Endothelial cell of umbilical vein (primary cell): Measurements from ENCODE around the gene FILIP1L. TPM values are rescaled to one million over a fixed set of nuclear protein-coding genes. Genes with fewer than 3 reads are reported as not detected.

Experiments used
- BruUV-seq: library from RNA; stranded (reverse); fragments of 400-500 nt; replicated peaks from 2 replicates; lab custom pipeline; 2021; lab: Mats Ljungman, UMichigan
- CTCF ChIA-PET: fragments of 300-600, 350-600 bp; sonication (Branson Sonifier 250); formaldehyde crosslinking; loops from one replicate; lab custom pipeline; 2021; ENCODE audit warnings: antibody characterized with exemption, inconsistent platforms; lab: Charles Lee
- POLR2A ChIA-PET: fragments of 300-600, 350-600 bp; sonication (Branson Sonifier 250); formaldehyde crosslinking; loops from one replicate; lab custom pipeline; 2021; ENCODE audit warnings: antibody characterized with exemption, inconsistent platforms; lab: Charles Lee
- DNase-seq: peaks from one replicate; pipeline ENCODE4 v3.0.0-alpha.2; 2011; ENCODE audit warnings: low read depth, low spot score
- FAIRE-seq: peaks from 2 replicates; lab custom pipeline; 2011; peaks lifted over from hg19 to GRCh38; lab: Jason Lieb, UNC
- H2AFZ ChIP-seq: 2 replicates; pipeline ENCODE4 v1.6.0; 2012; ENCODE audit warnings: low read depth, low read length, control low read depth, inconsistent platforms
- H3K27ac ChIP-seq: 2 replicates; pipeline ENCODE4 v1.5.1; 2011; ENCODE audit warnings: low read depth, mild to moderate bottlenecking, control low read depth, low read length, moderate library complexity; ENCODE audit not compliant: insufficient read depth
- H3K27me3 ChIP-seq, 2 experiments: 2 replicates each; pipeline versions ENCODE4 v1.6.0 to v1.6.1; 2011; ENCODE audit warnings: low read length in 2 of 2, mixed read lengths in 1 of 2; ENCODE audit not compliant: control insufficient read depth in 2 of 2, insufficient read depth in 2 of 2
- H3K36me3 ChIP-seq, 2 experiments: 2 replicates in 1 of 2; 3 replicates in 1 of 2; pipeline ENCODE4 v1.5.1; 2011; ENCODE audit warnings: low read length in 2 of 2, mild to moderate bottlenecking in 1 of 2, moderate library complexity in 1 of 2; ENCODE audit not compliant: control insufficient read depth in 2 of 2, insufficient read depth in 2 of 2; ENCODE audit errors: extremely low read depth in 1 of 2
- H3K4me1 ChIP-seq: 3 replicates; pipeline ENCODE4 v1.5.1; 2011; ENCODE audit warnings: mild to moderate bottlenecking, low read length; ENCODE audit not compliant: control insufficient read depth, insufficient read depth; ENCODE audit errors: extremely low read depth
- H3K4me2 ChIP-seq: 2 replicates; pipeline ENCODE4 v1.6.1; 2011; ENCODE audit warnings: low read length, control low read depth, mixed read lengths; ENCODE audit not compliant: insufficient read depth
- H3K4me3 ChIP-seq, 3 experiments: fragments of 200-600 bp in 1 of 3; sonication (generic), shearing (Covaris generic) in 1 of 3; replicated peaks in 1 of 3; 2 replicates each; pipeline ENCODE4 v1.5.1; 2011 to 2016; ENCODE audit warnings: control low read depth in 3 of 3, low read length in 3 of 3, mild to moderate bottlenecking in 2 of 3, inconsistent platforms in 1 of 3, low read depth in 1 of 3, moderate library complexity in 1 of 3; ENCODE audit not compliant: insufficient read depth in 1 of 3
- H3K79me2 ChIP-seq: 2 replicates; pipeline ENCODE4 v1.6.0; 2012; ENCODE audit warnings: low read length, inconsistent platforms; ENCODE audit not compliant: control insufficient read depth, insufficient read depth
- H3K9ac ChIP-seq: replicated peaks from 2 replicates; pipeline ENCODE3; 2011; ENCODE audit warnings: low read length, control low read depth; ENCODE audit not compliant: insufficient read depth; ENCODE audit errors: extremely low read depth
- H3K9me1 ChIP-seq: replicated peaks from 3 replicates; pipeline ENCODE4 v1.6.0; 2011; ENCODE audit warnings: mild to moderate bottlenecking, low read length; ENCODE audit not compliant: control insufficient read depth, insufficient read depth; ENCODE audit errors: extremely low read depth
- H3K9me3 ChIP-seq: replicated peaks from 2 replicates; pipeline ENCODE4 v1.5.1; 2012; ENCODE audit warnings: low read length, inconsistent platforms; ENCODE audit not compliant: control insufficient read depth, insufficient read depth
- H4K20me1 ChIP-seq: replicated peaks from 2 replicates; pipeline ENCODE3; 2011; ENCODE audit warnings: mild to moderate bottlenecking, low read length; ENCODE audit not compliant: control insufficient read depth, insufficient read depth; ENCODE audit errors: extremely low read depth
- EZH2 ChIP-seq: IDR thresholded peaks from 2 replicates; pipeline ENCODE4 v1.6.1; 2012; ENCODE audit warnings: borderline replicate concordance, low read depth, mild to moderate bottlenecking, moderate library complexity, low read length, inconsistent platforms; ENCODE audit not compliant: severe bottlenecking
- FOS ChIP-seq: IDR thresholded peaks from 2 replicates; pipeline ENCODE4 v1.6.1; 2011; ENCODE audit warnings: mild to moderate bottlenecking, low read length, moderate library complexity, borderline replicate concordance; ENCODE audit not compliant: insufficient read depth
- GATA2 ChIP-seq: IDR thresholded peaks from 2 replicates; pipeline ENCODE4 v1.7.0; 2011; ENCODE audit warnings: low read depth, mild to moderate bottlenecking, moderate library complexity, mixed read lengths, low read length; ENCODE audit not compliant: insufficient read length, insufficient read depth
- JUN ChIP-seq: IDR thresholded peaks from 2 replicates; pipeline ENCODE4 v1.6.1; 2011; ENCODE audit warnings: borderline replicate concordance, low read depth; ENCODE audit not compliant: insufficient read length, insufficient read depth
- MYC ChIP-seq: IDR thresholded peaks from one replicate; pipeline ENCODE4 v1.6.1; 2011; ENCODE audit warnings: mild to moderate bottlenecking, low read depth, low read length
- POLR2A ChIP-seq: IDR thresholded peaks from 2 replicates; pipeline ENCODE4 v1.6.1; 2012; ENCODE audit warnings: low read depth, mild to moderate bottlenecking, control low read depth, low read length
- POLR2AphosphoS5 ChIP-seq: IDR thresholded peaks from 2 replicates; pipeline ENCODE4 v1.6.1; 2012; ENCODE audit warnings: low read depth, mild to moderate bottlenecking, control low read depth, low read length, moderate library complexity; ENCODE audit not compliant: insufficient read depth
- dilution Hi-C: fragments of 300-500 bp; cut with MboI; formaldehyde crosslinking; loops from one replicate; pipeline ENCODE4 v1.15.0; 2019; ENCODE audit warnings: low sequenced_read_pairs; ENCODE audit not compliant: extremely low pct_ligation_motif_present
- intact Hi-C: fragments of 100-400 bp; cut with micrococcal nuclease; formaldehyde crosslinking; loops from one replicate; pipeline ENCODE4 v1.10.0; 2022
- polyA plus RNA-seq, 4 experiments: library from polyadenylated mRNA; depleted of rRNA in 3 of 4; stranded (reverse) in 3 of 4; unstranded in 1 of 4; fragments of >200 nt; gene quantifications; 2 replicates each; pipeline versions ENCODE4 v1.2.1 to v1.2.3, GENCODE V29; 2011 to 2012; ENCODE audit warnings: missing spikeins in 1 of 4
- total RNA-seq: library from RNA; stranded (reverse); gene quantifications from 2 replicates; pipeline ENCODE4 v1.2.3, GENCODE V29; 2021
- TF ChIP-seq, protein P1 (sequence below), 2 donors: IDR thresholded peaks; 1 replicate in 1 of 2; 2 replicates in 1 of 2; pipeline ENCODE4 v1.5.1; 2011; ENCODE audit warnings: low read length in 2 of 2, mild to moderate bottlenecking in 2 of 2, moderate library complexity in 2 of 2, control low read depth in 1 of 2, inconsistent platforms in 1 of 2, low read depth in 1 of 2; ENCODE audit not compliant: insufficient read depth in 1 of 2; ENCODE audit errors: extremely low read depth in 1 of 2
- TF ChIP-seq, protein P2 (sequence below): IDR thresholded peaks from 2 replicates; pipeline ENCODE4 v1.6.1; 2011; ENCODE audit not compliant: insufficient read depth, insufficient read length

FILIP1L gene
- total and polyA plus RNA-seq, 2 donors (not counting 3 experiments of a cell fraction or from before 2014, with no cell fraction given): 26.0 to 29.9 TPM

DNA sequence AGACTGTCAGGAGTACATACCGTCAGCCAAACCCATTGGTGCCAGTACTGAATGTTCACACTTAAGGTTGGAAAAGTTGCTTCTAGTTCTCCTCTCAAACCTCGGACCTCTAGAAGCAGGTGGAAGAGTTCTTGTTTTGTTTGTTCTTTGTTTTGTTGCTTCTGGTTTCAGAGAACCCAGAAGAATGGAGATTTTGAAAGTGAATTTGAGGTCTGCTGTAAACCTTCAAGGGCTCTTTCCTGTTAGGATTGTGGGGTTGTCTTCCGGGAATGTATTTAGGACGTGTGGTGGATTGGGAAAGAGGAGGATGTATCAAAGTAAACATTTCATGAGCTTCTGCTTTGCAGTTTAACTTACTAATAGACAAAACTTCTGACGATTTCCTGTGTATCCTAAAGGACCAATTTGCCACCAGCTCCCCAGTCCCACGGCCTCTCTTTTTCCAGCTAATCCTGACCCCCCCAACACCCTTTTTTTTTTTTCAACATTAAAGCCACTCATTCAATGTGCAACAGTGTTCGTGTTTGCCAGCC lies 50.3 kb downstream of the FILIP1L start:
- intact Hi-C loops (loop anchor here (10.0 kb wide), 1 partner anchor 531 kb away; no protein-coding TSS in a partner anchor), dilution Hi-C loops (no loop called here)
- BruUV-seq: no TSS peak
- FAIRE-seq (no peak), DNase-seq (no peak)
- TF ChIP-seq, protein P1, sequence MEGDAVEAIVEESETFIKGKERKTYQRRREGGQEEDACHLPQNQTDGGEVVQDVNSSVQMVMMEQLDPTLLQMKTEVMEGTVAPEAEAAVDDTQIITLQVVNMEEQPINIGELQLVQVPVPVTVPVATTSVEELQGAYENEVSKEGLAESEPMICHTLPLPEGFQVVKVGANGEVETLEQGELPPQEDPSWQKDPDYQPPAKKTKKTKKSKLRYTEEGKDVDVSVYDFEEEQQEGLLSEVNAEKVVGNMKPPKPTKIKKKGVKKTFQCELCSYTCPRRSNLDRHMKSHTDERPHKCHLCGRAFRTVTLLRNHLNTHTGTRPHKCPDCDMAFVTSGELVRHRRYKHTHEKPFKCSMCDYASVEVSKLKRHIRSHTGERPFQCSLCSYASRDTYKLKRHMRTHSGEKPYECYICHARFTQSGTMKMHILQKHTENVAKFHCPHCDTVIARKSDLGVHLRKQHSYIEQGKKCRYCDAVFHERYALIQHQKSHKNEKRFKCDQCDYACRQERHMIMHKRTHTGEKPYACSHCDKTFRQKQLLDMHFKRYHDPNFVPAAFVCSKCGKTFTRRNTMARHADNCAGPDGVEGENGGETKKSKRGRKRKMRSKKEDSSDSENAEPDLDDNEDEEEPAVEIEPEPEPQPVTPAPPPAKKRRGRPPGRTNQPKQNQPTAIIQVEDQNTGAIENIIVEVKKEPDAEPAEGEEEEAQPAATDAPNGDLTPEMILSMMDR (IDR thresholded peaks at IDR 0.05; ENCODE audit: extremely low read depth in 1 of 2, insufficient read depth in 1 of 2, low read depth in 1 of 2, low read length in 2 of 2): no peak
- TF ChIP-seq POLR2AphosphoS5 (no peak), GATA2 (no peak), EZH2 (no peak), POLR2A (no peak), JUN (no peak), MYC (no peak), FOS (no peak)
- TF ChIP-seq, protein P2, sequence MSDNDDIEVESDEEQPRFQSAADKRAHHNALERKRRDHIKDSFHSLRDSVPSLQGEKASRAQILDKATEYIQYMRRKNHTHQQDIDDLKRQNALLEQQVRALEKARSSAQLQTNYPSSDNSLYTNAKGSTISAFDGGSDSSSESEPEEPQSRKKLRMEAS: no peak
- Histone ChIP-seq H3K36me3 (no peaks in the 10 kb centered on the region), H4K20me1 (no peaks in the 10 kb centered on the region), H3K9me3 (no peaks in the 10 kb centered on the region), H3K4me2 (no peak overlapping the region), H2AFZ (no peak overlapping the region), H3K9me1 (no peaks in the 10 kb centered on the region), H3K79me2 (no peaks in the 10 kb centered on the region), H3K4me3 (no peak overlapping the region), H3K4me1 (peaks cover 2% of the 10 kb centered on the region), H3K27me3 (no peaks in the 10 kb centered on the region), H3K27ac (no peak overlapping the region), H3K9ac (no peak overlapping the region)
- POLR2A ChIA-PET: interaction anchor here (0.7 kb wide), 1 partner anchor 23 kb away, joined by 5 read pairs; no protein-coding TSS in a partner anchor
- CTCF ChIA-PET: interaction anchor here (0.8 to 1.6 kb wide), 6 partner anchors 17 to 232 kb away, joined by 3 to 8 read pairs (median 4); no protein-coding TSS in a partner anchor
